ENCODE results near the gene INO80C.

The INO80C gene, protein sequence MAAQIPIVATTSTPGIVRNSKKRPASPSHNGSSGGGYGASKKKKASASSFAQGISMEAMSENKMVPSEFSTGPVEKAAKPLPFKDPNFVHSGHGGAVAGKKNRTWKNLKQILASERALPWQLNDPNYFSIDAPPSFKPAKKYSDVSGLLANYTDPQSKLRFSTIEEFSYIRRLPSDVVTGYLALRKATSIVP

DNA sequence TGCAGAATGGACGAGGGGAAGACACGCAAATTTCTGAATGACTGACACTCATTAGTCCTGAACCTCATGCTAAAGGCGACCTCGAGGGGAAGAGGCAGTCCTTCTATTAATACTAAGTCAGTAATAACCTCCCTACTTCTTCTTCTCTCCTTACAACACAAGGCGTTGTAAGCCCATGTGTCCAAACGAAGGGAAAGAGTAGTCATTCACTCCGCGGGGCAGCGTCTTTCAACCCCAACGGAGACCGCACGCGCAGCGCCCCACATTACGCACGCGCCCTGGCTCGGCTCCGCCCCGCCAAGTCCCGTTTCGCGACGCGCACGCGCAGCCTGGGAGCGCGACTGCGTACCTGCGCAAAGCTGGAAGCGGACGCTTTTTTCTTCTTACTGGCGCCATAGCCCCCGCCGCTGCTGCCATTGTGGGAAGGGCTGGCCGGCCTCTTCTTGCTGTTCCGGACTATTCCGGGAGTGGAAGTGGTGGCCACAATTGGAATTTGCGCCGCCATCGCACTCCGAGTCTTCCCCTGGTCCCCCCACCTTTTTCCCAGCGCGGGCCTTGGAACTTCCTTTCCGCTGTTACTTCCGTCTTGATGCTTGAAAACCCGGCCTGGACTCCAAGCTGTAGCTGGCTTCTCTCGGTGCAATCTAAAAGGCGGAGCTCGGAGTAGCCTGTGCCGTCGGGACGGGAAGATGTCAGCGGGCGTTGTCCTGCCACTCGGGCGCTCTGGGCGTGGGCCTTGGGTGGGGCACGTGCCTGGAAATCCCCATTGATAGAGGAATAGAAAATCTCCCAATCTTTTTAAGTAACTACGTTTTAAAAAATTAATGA, at the start of gene INO80C:
Gene INO80C, minus strand, starts transcription at position 591 of the 828 bp plus-strand sequence. Its CDS starts 86 bp downstream, at position 505.
- no peak for FAIRE-seq

DNA sequence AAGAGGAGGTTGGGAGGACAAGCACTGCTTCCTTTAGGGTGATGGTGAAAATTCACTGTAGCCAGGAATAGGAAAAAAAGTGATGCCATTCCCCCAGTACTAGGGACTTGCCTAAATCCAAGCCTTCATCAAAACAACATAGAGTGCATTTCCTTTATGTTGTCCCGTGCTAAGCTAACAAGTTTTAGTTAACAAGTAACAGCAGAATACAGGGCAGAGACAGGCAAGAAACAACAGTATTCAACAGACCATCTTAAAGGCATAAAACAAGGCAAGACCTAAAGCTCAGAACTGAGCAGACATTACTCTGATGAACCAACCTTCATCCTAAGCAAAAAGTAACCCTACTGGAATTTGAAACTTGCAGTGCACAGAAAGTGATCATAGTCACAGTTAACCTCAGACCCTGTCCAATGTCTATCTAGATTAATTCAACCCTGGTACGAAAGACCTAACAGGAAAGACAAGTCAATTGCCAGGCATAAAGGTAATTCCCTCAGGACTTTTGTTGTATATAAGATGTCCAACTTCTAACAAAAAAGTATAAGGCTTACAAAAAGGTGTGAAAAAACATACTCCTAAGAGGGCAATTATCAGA, 49.3 kb upstream of the INO80C start:
- no peak for FAIRE-seq

DNA sequence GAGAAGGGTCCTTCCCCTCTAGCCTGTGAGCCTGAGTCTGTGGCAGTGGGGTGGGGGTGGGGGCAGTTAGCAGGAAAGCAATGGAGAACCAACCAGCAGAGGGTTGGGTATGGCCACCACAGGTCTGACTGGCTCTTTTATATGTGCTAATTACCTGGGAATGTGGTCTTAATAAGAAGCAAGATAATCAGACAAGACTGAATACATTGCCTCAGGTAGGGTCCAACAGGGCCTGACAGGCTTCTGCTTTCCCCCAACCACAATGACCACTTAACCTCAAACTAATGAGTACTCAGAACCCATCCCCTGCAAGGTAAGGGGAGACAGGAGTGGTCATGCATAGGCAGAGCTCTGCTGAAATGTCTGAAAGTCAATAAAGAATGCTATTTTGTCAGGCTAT, 44.6 kb upstream of the INO80C start:
- no peak for FAIRE-seq

DNA sequence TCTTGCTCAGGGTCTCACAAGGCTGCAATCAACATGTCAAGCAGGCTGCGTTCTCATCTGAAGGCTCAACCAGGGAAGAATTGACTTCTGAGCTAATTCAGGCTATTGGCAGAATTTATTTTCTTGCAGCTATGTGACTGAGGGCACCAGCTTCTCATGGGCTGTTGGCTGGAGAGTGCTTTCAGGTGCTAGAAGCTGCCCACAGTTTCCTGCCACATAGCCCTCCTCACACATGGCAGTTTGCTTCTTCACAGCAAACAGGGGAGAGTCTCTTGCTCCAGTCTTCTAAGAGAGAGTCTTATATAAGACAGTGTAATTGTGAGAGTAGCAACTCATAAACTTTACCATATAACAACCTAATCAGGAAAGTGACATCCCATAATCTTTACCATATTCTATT, 37.5 kb upstream of the INO80C start:
- no peak for FAIRE-seq

DNA sequence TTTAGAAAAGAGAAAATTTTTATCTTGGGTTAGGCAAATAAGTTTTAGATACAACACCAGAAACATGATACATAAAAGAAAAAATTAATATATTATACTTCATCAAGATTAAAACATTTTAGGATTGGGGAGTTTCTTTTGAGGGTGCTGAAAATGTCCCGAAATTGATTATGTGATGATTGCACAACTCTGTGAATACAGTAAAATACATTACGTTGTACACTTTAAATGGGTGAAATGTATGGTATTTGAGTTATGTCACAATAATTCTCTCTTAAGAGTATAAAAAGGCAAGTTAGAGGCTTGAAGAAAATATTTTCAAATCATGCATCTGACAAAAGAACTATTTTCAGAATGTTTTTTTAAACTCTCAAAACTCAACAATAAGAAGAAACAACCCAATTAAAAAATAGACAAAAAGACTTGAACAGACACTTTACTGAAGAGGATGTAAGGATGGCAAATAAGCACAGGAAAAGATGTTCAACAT, 36.2 kb upstream of the INO80C start:
- FAIRE-seq, result no peak

DNA sequence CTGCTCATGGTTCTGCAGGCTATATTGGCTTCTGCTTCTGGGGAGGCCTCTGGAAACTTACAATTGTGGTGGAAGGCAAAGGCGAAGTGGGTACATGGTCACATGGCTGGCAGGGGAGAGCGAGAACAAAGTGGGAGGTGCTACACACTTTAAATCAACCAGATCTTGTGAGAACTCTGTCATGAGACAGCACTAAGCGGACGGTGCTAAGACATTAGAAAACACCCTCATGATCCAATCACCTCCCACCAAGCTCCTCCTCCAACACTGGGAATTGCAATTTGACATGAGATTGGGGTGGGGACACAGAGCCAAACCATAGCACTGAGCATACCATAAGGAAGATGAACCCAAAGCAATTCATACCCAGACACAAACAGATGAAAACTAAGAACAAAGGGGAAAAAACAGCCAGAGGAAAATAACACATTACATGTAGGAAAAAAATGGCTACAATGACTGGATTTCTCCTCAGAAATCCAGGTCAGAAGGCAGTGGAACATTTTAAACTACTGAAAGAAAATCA, 31.1 kb upstream of the INO80C start:
- FAIRE-seq, result no peak

DNA sequence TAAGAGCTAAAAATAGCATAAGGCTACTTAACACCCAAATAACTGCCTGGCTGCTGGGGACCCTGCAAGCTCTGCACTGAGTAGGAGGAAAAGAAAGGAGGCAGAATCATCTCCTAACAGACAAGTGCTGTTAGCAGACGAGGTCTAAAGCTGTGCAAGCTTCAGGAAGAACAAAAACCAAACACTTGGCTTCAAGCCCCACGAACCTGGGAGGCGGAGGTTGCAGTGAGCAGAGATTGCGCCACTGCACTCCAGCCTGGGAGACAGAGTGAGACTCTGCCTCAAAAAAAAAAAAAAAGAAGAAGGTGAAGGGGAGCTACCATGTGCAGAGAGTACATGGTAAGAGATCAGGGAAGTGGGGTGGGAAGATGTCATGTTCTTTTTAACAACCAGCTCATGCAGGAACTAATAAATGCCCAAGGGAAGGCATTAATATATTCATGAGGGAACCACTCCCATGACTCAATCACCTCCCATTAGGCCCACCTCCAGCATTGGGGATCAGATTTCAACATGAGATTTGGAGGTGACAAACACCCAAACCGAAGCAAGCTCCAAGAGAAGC, 28.8 kb upstream of the INO80C start:
- FAIRE-seq, result no peak

DNA sequence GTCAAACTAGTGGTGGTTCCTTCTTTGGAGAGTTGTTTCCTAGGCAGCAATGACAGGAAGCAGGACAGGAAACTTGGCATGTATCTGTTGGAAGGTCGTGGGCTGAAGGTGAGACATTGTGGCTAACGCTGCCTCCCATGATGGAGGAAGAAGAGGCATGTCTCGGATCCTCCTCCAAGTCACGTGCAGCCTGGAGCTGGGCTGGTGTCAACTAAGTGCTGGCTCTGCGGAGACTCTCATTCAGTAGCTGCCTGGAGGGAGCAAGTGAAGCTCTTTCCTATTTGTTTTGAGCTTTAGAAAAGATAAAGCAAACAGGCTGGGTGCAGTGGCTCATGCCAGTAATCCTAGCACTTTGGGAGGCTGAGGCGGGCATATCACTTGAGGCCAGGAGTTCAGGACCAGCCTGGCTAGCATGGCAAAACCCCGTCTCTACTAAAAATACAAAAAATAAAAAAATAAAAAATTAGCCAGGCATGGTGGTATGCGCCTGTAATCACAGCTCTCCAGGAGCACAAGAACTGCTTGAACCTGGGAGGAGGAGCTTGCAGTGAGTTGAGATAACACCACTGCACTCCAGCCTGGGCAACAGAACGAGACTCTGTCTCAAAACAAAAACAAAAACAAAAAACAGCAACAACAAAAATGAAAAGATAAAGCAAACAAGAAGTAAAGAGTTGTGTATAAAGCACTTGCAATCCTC, 28.2 kb upstream of the INO80C start:
- no peak for FAIRE-seq

DNA sequence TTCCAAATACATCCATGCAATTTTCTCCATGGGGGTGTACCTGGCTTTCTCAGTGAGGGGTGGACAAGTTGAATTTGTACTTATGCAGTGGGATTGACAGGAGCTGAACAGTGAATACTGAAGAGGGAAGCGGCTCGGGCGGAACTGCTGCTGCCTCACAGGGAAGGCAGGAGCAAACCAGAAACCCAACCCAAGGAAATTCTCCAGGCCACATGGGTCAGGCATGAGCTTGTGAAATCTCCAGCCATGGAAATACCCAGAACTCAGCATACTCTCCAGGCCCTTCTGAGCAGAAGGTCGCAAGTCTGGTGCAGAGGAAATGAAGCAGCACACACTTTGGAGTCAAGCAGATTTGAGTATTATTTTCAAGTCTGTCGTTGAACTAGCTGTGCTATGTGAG, 26.5 kb upstream of the INO80C start:
- FAIRE-seq, result no peak

DNA sequence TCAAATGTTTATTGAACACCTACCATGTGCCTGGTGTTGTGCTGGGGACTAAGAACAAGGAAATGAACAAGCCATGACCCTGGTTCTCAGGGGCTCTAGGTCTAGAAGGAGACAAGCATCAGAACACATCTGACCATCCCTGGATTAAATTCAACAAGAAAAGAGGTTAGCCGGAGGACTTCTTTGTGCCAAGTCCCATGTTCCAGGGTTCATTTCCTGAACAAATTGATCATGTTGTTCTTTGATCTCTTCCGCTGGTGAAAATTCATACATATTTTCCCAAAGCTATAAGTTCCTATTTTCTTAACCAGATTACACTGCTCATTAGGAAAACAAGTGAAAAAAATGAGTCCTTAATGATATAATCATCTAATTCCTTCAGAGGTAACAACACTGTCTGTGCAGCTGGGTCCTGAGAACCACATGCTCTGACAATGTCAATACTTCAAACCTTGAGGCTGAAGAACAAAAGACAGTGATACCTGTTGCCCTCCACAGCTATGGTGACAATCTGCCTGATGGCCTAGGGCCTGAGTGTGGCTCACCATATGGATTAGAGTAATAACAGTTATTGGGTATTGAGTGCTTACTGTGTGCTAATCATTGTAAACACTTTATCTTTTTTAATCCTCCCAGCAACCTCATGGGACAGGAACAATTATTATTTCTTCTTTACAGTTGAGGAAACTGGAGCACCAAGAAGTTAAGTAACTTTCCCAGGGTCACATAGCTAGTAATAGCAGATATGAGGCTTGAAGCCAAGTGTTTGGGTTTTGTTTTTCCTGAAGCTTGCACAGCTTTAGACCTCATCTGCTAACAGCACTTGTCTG, 24.6 kb upstream of the INO80C start:
- FAIRE-seq, result no peak

DNA sequence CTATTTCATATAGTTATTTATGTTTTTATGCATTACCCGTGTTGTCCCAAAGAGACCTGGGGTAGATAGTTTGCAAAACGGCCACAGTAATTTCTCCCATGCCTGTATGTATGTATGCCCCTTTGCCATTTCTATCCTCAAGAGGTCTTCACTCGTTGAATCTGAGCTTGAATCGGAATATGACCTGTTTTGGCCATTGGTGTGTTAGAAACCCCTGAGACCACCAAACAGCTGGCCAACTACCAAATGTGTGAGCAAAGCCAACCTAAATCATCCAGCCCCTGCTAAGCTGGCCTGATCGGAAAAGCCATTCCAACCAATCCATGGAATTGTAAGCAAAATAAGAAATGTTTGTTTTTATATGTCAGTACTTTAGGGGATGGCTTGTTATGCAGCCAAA, 23.4 kb upstream of the INO80C start:
- FAIRE-seq, result no peak

DNA sequence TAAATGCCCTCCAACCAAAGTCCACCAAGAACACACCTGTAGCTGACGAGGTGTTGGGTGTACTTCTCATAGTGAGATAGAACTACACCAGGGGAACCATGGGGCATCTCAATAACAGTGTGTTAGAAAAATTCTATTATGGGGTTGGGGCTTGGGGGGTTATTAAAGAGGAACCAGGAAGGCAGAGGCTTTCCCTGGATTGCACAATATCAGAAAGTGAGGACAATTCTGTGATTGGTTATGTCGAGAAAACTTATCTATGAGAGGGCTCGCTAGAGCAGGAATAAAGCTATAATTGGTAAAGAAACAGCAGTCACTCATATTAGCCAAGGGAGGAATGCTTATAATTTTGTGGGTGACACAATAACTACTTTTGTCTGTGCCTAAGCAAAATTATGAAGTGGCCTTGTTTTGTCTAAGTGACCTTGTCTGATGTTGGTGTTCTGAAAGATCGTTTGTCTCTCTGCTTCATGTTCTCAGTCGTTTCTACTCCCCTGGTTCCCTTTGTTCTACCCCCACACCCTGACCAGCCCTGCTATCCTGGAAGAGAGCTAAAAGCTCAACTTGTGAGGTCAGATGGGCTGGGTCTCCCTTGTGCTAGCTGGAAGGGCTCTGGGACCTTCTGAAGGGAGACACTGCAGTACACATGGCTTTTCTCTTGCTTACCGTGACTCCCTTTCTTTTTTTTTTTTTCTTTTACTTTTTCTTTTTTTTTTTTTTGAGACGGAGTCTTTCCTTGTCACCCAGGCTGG, 21.6 kb upstream of the INO80C start:
- no peak for FAIRE-seq

DNA sequence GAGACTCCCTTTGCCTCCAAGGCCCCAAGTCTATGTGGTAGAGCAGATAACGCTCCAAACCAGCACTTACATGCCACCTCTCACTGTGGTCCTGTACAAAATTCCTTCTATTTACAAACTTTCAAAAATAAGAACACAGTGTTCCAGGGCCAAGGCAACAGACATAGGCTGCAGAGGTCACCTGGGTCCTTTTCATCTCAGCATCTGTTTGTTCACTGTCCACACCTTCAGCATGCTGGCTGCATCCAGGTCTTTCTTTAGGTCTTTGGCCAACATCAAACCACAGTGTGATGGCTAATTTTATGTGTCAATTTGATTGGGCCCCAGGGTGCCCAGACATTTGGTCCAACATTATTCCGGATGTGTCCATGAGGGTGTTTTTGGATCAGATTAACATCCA, 20.0 kb upstream of the INO80C start:
- FAIRE-seq, result no peak

DNA sequence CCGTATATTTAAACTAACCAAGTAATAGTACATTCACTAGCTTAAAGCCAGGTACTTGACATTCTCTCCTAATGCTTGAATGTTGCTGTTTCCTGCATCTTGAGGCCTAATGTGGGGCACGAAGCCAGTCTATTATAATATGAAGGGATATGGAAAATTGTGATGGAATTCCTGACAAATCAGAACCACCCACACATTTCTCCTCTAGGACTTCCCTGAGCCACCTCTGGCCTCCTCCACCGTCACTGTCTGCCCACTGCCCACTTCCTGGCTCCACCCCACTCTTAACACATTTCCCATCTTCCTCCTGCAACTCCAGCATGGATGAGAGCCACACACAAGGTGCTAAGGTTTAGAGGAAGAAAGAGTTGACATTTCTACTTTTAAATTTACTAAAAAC, 19.0 kb upstream of the INO80C start:
- FAIRE-seq, result no peak

DNA sequence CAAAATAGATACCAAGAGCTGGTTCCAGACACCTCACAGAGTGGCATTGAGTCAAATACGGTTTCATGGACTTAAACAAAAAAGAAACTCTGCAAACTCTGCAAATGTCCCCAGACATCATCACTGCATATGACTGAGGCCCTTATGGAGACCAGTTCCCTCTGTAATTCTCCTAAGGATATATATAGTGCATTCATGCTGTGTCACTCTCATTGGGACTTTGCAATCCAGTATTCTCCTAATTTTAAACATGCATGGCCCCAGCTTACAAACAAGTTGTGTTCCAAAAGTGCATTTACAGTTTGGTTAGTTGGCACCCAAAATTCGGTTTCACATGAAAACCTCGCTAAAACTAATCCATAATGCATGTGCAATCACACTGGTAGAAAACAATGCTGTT, 18.6 kb upstream of the INO80C start:
- no peak for FAIRE-seq

DNA sequence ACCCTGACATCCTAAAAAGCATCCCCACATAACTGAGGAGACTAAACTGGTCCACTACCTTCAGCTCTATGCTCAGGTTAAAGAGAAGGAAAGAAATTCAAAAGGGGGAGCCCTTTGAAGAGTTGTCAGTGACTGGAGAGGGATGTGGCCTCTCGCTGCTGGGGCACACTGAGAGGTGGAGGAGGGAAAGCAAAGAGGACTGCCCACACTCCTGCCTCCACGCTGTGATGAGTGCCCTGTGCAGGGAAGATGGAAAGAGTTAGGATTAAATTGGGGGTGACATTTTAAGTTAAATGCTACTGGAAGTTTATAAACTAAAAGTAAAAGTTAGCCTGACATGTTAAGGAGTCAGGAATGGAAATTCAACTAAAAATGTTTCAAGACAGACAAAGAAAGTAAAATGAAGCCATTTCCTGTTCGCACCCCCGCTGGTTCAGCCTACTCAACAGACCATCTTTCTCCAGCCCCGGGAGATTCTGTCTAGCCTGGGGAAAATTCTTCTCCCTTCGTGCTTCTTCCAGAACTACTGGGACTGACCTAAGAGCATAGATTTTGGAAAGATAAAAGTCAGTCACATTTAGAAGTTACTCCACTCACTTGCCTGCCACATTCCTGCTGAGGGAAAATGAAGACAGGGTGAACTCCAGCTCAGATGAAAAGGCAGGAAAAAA, 17.8 kb upstream of the INO80C start:
- no peak for FAIRE-seq

DNA sequence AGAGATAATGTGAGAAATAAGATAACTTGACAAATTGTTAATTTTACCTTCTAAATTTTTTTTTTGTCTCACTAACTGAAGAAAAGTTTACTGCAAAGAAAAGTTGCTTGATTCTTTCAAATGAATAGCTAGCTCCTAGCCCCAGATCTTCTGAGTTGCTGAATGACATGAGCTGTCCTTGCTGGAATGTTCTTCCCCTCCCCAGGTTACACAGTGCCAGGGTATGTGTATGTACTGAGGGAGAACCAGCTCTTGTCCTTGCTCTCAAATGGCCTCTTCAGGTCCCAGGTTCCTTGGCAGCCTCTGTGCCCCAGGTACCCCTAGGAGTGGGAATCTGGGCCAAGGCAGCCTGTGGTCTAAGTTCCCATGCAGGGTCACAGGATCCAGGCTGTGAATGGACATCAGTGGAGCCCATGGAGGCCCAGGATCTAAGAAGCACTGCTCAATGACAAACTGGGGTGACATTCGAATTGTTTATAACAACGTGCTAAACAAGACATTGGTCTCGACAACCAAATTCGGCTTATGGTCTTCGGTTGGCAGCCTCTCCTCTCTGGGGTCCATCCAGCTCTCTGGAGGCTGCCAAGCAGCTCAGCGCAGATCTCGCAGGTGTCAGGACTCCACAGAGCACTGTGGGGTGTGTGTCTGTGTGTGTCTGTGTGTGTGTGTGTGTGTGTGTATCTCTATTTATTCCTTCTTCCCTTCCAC, 17.1 kb upstream of the INO80C start:
- no peak for FAIRE-seq

DNA sequence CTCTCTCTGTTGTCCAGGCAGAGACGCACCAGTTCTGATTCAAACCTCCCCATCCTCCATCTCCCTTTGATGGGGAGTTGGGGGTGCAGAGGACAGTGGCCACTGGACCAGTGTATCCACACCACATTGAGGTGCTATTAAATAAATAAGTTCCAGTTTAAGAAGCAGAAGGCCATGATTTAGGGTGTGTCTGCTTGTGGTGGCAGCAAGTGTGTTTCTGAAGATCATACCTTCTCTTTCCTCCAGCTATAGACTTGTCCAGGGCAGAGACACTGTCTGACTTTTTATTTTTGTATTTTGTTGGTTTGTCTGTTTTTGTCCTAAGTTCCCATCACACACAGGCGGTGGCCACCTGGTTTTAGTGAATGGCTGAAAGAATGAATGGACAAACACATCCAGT, 16.5 kb upstream of the INO80C start:
- no peak for FAIRE-seq

DNA sequence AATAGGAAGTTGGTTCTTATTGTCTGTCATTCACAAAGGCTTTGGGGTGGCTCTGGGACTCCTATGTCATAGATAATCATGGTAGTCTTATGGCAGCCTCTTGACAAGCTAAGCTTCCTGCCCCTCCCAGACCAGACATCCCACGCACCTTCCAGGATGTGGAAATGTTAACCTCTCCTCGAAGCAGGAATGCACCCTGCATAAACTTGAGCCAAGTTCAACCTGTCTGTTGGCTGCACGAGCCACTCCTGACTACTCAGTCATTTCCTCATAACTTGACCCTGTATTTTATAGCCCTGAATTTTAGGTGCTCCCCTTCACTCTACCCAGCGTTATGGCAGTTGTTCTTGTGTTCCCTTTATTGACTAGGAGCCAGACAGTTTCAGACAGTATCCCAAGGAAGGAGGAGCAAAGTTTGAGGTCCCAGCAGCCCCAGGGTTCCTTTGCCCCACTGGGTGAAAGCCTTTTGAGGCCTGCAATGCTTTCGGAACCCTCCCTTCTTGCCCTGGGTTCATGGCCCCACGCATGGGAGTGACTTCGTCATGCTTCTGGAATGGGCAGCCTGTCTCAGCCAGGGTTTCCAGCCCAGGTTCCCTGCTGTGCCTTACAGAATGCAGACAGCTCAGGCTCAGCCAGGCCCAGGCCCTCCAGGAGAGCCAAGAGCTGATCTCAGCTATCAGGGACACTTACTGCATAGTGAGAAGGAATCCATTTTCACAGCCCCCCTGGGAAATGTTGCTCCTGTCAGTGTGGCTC, 15.6 kb upstream of the INO80C start:
- no peak for FAIRE-seq

Data from A204.1 (cell line).